Small intestine (tissue), 7 donors: ENCODE results near the gene ELMO1. TPM values are rescaled to one million over a fixed set of nuclear protein-coding genes. Genes with fewer than 3 reads are reported as not detected.

ENCODE experiments used
- DNase-seq, 2 donors: peaks; one replicate each; pipeline versions ENCODE4 v3.0.0 to v3.0.0-alpha.2; 2013
- FAIRE-seq: peaks from 2 replicates; lab custom pipeline; 2012; peaks lifted over from hg19 to GRCh38; lab: Jason Lieb, UNC
- H3K27ac ChIP-seq, 3 donors: one replicate each; pipeline ENCODE4 v1.5.1; 2013; ENCODE audit warnings: low read length in 2 of 3, mild to moderate bottlenecking in 2 of 3, control low read depth in 1 of 3, inconsistent platforms in 1 of 3, low read depth in 1 of 3, moderate library complexity in 1 of 3
- H3K27me3 ChIP-seq, 3 donors: one replicate each; pipeline ENCODE4 v1.6.1; 2013; ENCODE audit warnings: low read length in 3 of 3, inconsistent platforms in 1 of 3; ENCODE audit not compliant: control insufficient read depth in 3 of 3, insufficient read depth in 3 of 3
- H3K36me3 ChIP-seq, 3 donors: one replicate each; pipeline ENCODE4 v1.6.1; 2013; ENCODE audit warnings: low read length in 3 of 3, inconsistent platforms in 1 of 3, low read depth in 1 of 3, mild to moderate bottlenecking in 1 of 3, moderate library complexity in 1 of 3; ENCODE audit not compliant: control insufficient read depth in 3 of 3, insufficient read depth in 2 of 3
- H3K4me1 ChIP-seq, 3 donors: one replicate each; pipeline ENCODE4 v1.6.1; 2013; ENCODE audit warnings: low read length in 2 of 3, inconsistent platforms in 1 of 3, low read depth in 1 of 3, mild to moderate bottlenecking in 1 of 3, moderate library complexity in 1 of 3; ENCODE audit not compliant: control insufficient read depth in 3 of 3, insufficient read depth in 2 of 3
- H3K4me3 ChIP-seq, 3 donors: one replicate each; pipeline ENCODE4 v1.5.1; 2013; ENCODE audit warnings: low read length in 3 of 3, control low read depth in 1 of 3, inconsistent platforms in 1 of 3, low read depth in 1 of 3, mild to moderate bottlenecking in 1 of 3, moderate library complexity in 1 of 3
- H3K9me3 ChIP-seq, 2 donors: one replicate each; pipeline ENCODE4 v1.6.1; 2013; ENCODE audit warnings: low read depth in 1 of 2, low read length in 1 of 2; ENCODE audit not compliant: control insufficient read depth in 2 of 2, insufficient read depth in 1 of 2
- WGBS, 3 donors: extraction: QIAGEN DNeasy Blood & Tissue Kit; methylation state at CpG; one replicate each; pipeline ENCODE4 v1.1.7; 2013; 5-methylcytosine and 5-hydroxymethylcytosine counted together
- polyA plus RNA-seq, 4 donors: library from polyadenylated mRNA; stranded (reverse) in 3 of 4; unstranded in 1 of 4; fragments of 200-250 nt in 3 of 4; fragments of 120-200 nt in 1 of 4; gene quantifications; one replicate each; pipeline versions ENCODE4 v1.2.1 to v1.2.3, GENCODE V29; 2013
- donor health status: healthy with polysubstance abuse.
- donor health status: control.
- donor health status: control.
- donor health status: Bipolar disorder and iron deficiency.
- donor health status: healthy.

ELMO1 gene
- polyA plus RNA-seq, 4 donors, result 1.8 to 9.3 (median 7.3) TPM

- H3K4me3 ChIP-seq, result no peak overlapping the region
- WGBS, 3 donors, result 77 to 90% (median 79%) methylated on average over 6 of the region's 6 CpGs
- H3K27me3 ChIP-seq, result no peaks in the 10 kb centered on the region
- H3K36me3 ChIP-seq, result no peaks in the 10 kb centered on the region
- no peaks in the 10 kb centered on the region for H3K9me3 ChIP-seq
- no peak for FAIRE-seq
- H3K4me1 ChIP-seq, result peaks cover 0 to 2% (median 0%) of the 10 kb centered on the region in 3 donors
- no peak for DNase-seq
- H3K27ac ChIP-seq, result no peak overlapping the region
Measured at GRCh38 chr7:37269711-37270508, 178.8 kb downstream of the ELMO1 start.

DNA sequence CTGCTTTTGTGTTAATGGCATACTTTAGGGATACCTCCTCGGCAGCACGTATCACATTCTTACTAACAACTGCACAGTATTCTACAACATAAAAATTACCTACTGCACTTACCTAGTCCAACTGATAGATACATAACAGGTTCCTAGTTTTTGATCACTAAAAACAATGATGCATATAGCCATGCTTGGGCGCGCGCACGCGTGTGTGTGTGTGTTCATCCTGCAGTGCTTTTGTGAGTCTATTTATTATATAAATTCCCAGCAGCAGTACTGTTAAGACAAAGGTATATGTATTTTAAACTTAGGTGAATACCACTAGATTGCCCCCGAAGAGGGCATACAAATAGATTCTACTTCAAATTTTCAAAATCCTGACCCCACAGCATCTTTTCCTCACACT, 181.4 kb downstream of the ELMO1 start:
- FAIRE-seq, result no peak
- Histone ChIP-seq H3K36me3 (no peaks in the 10 kb centered on the region), H3K27ac (no peak overlapping the region), H3K27me3 (no peaks in the 10 kb centered on the region), H3K9me3 (no peaks in the 10 kb centered on the region), H3K4me1 (no peaks in the 10 kb centered on the region), H3K4me3 (no peak overlapping the region)
- 96 to 97% (median 96%) methylated on average over 8 of the region's 8 CpGs for WGBS, 3 donors
- no peak for DNase-seq

DNA sequence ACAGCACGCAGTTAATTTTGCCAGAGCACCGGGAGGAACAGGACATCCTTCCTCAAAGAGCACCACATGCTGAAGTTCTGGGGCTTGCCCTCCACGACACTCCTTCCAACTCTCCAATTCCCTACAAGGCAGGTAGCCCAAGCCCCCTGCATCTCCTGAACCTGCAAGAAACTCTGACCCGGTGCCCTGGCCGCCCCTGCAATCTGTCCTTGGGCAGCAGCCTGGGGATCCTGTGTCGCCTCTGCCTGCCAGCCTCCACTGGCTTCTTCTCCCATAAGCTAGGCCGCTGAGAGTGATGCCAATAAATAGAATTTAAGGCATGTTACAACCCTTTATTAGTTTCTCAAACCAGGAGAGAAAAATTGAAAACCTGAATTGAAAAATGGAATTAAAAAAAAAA, 182.8 kb downstream of the ELMO1 start:
- WGBS, 3 donors, result 76 to 88% (median 79%) methylated on average over 7 of the region's 7 CpGs
- no peak overlapping the region for H3K4me3 ChIP-seq
- no peak for DNase-seq
- no peaks in the 10 kb centered on the region for H3K27me3 ChIP-seq
- H3K27ac ChIP-seq, result no peak overlapping the region
- H3K4me1 ChIP-seq, result no peaks in the 10 kb centered on the region
- no peaks in the 10 kb centered on the region for H3K9me3 ChIP-seq
- no peak for FAIRE-seq
- H3K36me3 ChIP-seq, result no peaks in the 10 kb centered on the region

GRCh38 chr7:37265006-37265405, 183.7 kb downstream of the ELMO1 start:
- FAIRE-seq (no peak), DNase-seq (no peak)
- 74 to 88% (median 76%) methylated on average over 1 of the region's 1 CpG for WGBS, 3 donors
- Histone ChIP-seq H3K9me3 (no peaks in the 10 kb centered on the region), H3K4me1 (no peaks in the 10 kb centered on the region), H3K27me3 (no peaks in the 10 kb centered on the region), H3K27ac (no peak overlapping the region), H3K36me3 (no peaks in the 10 kb centered on the region), H3K4me3 (no peak overlapping the region)

DNA sequence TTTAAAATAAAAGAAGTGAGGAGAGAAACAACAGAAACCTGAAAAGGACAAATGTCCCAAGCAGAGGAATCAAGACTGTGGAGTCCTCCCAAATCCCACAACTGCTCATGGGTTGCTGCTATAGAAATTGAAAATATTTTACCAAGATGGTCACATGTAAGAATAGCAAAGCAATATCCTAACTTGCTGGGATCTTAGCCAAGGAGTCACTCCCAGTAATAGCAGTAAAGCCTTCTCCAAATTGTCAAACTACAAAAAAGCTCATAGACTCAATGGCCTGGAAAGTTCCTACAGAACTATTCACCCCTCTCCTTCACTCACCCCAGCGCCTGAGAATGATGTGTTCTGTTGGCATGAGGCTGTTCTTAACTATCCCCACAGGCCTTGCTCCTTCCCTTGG, 186.5 kb downstream of the ELMO1 start:
- 76 to 86% (median 86%) methylated on average over 1 of the region's 1 CpG for WGBS, 3 donors
- Histone ChIP-seq H3K4me1 (no peaks in the 10 kb centered on the region), H3K27me3 (no peaks in the 10 kb centered on the region), H3K9me3 (no peaks in the 10 kb centered on the region), H3K4me3 (no peak overlapping the region), H3K27ac (no peak overlapping the region), H3K36me3 (no peaks in the 10 kb centered on the region)
- no peak for FAIRE-seq
- DNase-seq, result no peak

- H3K27me3 ChIP-seq, result peaks cover 0 to 2% (median 0%) of the 10 kb centered on the region in 3 donors
- H3K9me3 ChIP-seq, result no peaks in the 10 kb centered on the region
- H3K27ac ChIP-seq, result no peak overlapping the region
- H3K36me3 ChIP-seq, result no peaks in the 10 kb centered on the region
- H3K4me1 ChIP-seq, result no peaks in the 10 kb centered on the region
- DNase-seq, result no peak
- FAIRE-seq, result no peak
- WGBS, 3 donors, result 66 to 76% (median 74%) methylated on average over 11 of the region's 11 CpGs
- H3K4me3 ChIP-seq, result no peak overlapping the region
Measured at GRCh38 chr7:37259319-37259821, 189.3 kb downstream of the ELMO1 start.

GRCh38 chr7:37256631-37257030, 192.0 kb downstream of the ELMO1 start:
- DNase-seq, result no peak
- Histone ChIP-seq H3K36me3 (no peaks in the 10 kb centered on the region), H3K27ac (no peak overlapping the region), H3K9me3 (no peaks in the 10 kb centered on the region), H3K4me3 (no peak overlapping the region), H3K27me3 (peaks cover 0 to 2% (median 0%) of the 10 kb centered on the region in 3 donors), H3K4me1 (no peaks in the 10 kb centered on the region)
- no peak for FAIRE-seq

DNA sequence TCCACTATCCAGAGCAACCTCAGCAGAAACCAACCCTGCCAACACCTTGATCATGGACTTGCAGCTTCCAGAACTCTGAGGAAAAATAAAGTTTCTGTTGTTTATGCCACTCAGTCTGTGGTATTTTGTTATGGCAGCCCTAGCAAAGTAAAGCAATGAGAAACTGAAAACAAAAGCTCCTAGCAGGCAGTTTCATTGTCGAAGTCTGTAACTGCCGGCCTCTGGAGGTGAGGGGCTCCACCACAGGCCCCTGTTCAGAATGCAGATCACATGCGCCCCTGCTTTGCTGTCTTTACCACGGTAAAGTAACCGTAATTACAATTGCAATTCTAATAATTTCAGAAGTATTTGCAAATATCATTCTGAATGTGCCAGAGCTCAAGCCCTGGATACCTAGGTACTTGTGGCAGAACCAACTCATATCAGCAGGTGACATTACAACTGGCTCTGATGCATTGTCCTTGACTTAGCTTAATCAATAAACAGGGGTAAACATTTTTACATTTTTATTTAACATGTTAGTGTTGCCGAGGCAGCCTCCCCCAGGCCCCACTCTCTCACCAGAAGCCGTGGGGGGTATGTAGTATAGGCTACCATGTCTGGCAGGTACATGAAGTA, 193.2 kb downstream of the ELMO1 start:
- peaks cover 0 to 2% (median 0%) of the 10 kb centered on the region in 3 donors for H3K27me3 ChIP-seq
- no peak overlapping the region for H3K4me3 ChIP-seq
- no peak for DNase-seq
- H3K36me3 ChIP-seq, result no peaks in the 10 kb centered on the region
- no peaks in the 10 kb centered on the region for H3K4me1 ChIP-seq
- 52 to 74% (median 56%) methylated on average over 7 of the region's 7 CpGs for WGBS, 3 donors
- no peak for FAIRE-seq
- no peaks in the 10 kb centered on the region for H3K9me3 ChIP-seq
- H3K27ac ChIP-seq, result peak overlapping the region in 1 of 3 donors; percentile 24
